ENCODE measurements around the gene KIF13A. TPM values are rescaled to one million over a fixed set of nuclear protein-coding genes. Genes with fewer than 3 reads are reported as not detected.

Gene KIF13A
- total and polyA plus RNA-seq, 2 donors (not counting 3 experiments of a cell fraction or from before 2014, with no cell fraction given), result 24.9 to 65.8 TPM

- ChIA-PET CTCF (no interaction called here), POLR2A (no interaction called here)
- Histone ChIP-seq H3K36me3 (ENCODE audit: control insufficient read depth in 2 of 2, extremely low read depth in 1 of 2, insufficient read depth in 2 of 2, low read length in 2 of 2) (peaks cover 0 to 2% of the 10 kb centered on the region in 2 experiments), H4K20me1 (replicated peaks; ENCODE audit: control insufficient read depth, extremely low read depth, insufficient read depth, low read length) (no peaks in the 10 kb centered on the region), H3K9me1 (replicated peaks; ENCODE audit: control insufficient read depth, extremely low read depth, insufficient read depth, low read length) (no peaks in the 10 kb centered on the region), H3K27me3 (ENCODE audit: control insufficient read depth in 2 of 2, insufficient read depth in 2 of 2, low read length in 2 of 2) (no peaks in the 10 kb centered on the region), H3K27ac (ENCODE audit: insufficient read depth, low read depth, low read length) (no peak overlapping the region), H2AFZ (ENCODE audit: low read depth, low read length) (no peak overlapping the region), H3K4me3 (replicated peaks in 1 of 3; ENCODE audit: insufficient read depth in 1 of 3, low read depth in 1 of 3, low read length in 3 of 3) (no peak overlapping the region), H3K4me2 (ENCODE audit: insufficient read depth, low read length) (no peak overlapping the region), H3K9ac (replicated peaks; ENCODE audit: extremely low read depth, insufficient read depth, low read length) (no peak overlapping the region), H3K79me2 (ENCODE audit: control insufficient read depth, insufficient read depth, low read length) (peaks cover 27% of the 10 kb centered on the region), H3K9me3 (replicated peaks; ENCODE audit: control insufficient read depth, insufficient read depth, low read length) (no peaks in the 10 kb centered on the region), H3K4me1 (ENCODE audit: control insufficient read depth, extremely low read depth, insufficient read depth, low read length) (peaks cover 14% of the 10 kb centered on the region)
- dilution Hi-C loops (cut with MboI; ENCODE audit: extremely low pct_ligation_motif_present, low sequenced_read_pairs), result no loop called here
- FAIRE-seq (no peak), DNase-seq (ENCODE audit: low read depth, low spot score) (no peak)
- BruUV-seq (replicated peaks), result no TSS peak
- TF ChIP-seq GATA2 (IDR thresholded peaks at IDR 0.05; ENCODE audit: insufficient read depth, insufficient read length, low read depth, low read length) (no peak), EZH2 (IDR thresholded peaks at IDR 0.05; ENCODE audit: borderline replicate concordance, low read depth, low read length, severe bottlenecking) (no peak), CTCF (IDR thresholded peaks at IDR 0.05; ENCODE audit: extremely low read depth in 1 of 2, insufficient read depth in 1 of 2, low read depth in 1 of 2, low read length in 2 of 2) (no peak), JUN (IDR thresholded peaks at IDR 0.05; ENCODE audit: borderline replicate concordance, insufficient read depth, insufficient read length, low read depth) (no peak), MAX (IDR thresholded peaks at IDR 0.05; ENCODE audit: insufficient read depth, insufficient read length) (no peak), POLR2AphosphoS5 (IDR thresholded peaks at IDR 0.05; ENCODE audit: insufficient read depth, low read depth, low read length) (no peak), POLR2A (IDR thresholded peaks at IDR 0.05; ENCODE audit: low read depth, low read length) (no peak), FOS (IDR thresholded peaks at IDR 0.05; ENCODE audit: borderline replicate concordance, insufficient read depth, low read length) (no peak), MYC (IDR thresholded peaks at IDR 0.05; ENCODE audit: low read depth, low read length) (no peak)
- intact Hi-C loops (cut with micrococcal nuclease), result no loop called here
Observed at GRCh38 chr6:17919496-17919895, 67.9 kb downstream of the KIF13A start.

Measured in endothelial cell of umbilical vein (primary cell).